Pancreas (tissue), 10 donors: Measurements from ENCODE around the gene SMAD6. TPM values are rescaled to one million over a fixed set of nuclear protein-coding genes. Genes with fewer than 3 reads are reported as not detected.
A peak's percentile ranks its signal among the peaks of the same experiment; 100 is the strongest.

Source experiments
- ATAC-seq, 4 donors: fragments of 200-7000 bp; cut with Tn5 transposase; one replicate each; pipeline versions ENCODE4 v1.8.0 to v1.9.1; 2020; ENCODE audit warnings: mild to moderate bottlenecking in 4 of 4, moderate library complexity in 4 of 4
- DNase-seq, 6 donors: peaks; one replicate each; pipeline ENCODE4 v3.0.0-alpha.2; 2020
- FAIRE-seq: peaks from 2 replicates; lab custom pipeline; 2012; peaks lifted over from hg19 to GRCh38; lab: Jason Lieb, UNC
- H3K27ac ChIP-seq, 4 donors: fragments of 200-600 bp; sonication (generic); 1 replicate in 3 of 4; 2 replicates in 1 of 4; pipeline versions ENCODE4 v1.5.0 to v1.8.0; 2020
- H3K27me3 ChIP-seq, 4 donors: fragments of 200-600 bp; one replicate each; pipeline ENCODE4 v1.8.0; 2021
- H3K36me3 ChIP-seq, 3 donors: fragments of 200-600 bp; sonication (generic) in 1 of 3; one replicate each; pipeline versions ENCODE4 v1.5.0 to v1.8.0; 2020 to 2021
- H3K4me1 ChIP-seq, 3 donors: fragments of 200-600 bp; one replicate each; pipeline ENCODE4 v1.8.0; 2021
- H3K4me3 ChIP-seq, 4 donors: fragments of 200-600 bp; sonication (generic) in 2 of 4; one replicate each; pipeline versions ENCODE4 v1.5.0 to v1.8.0; 2020 to 2021
- H3K9me3 ChIP-seq, 4 donors: fragments of 200-600 bp; one replicate each; pipeline ENCODE4 v1.8.0; 2021
- CTCF ChIP-seq, 4 donors: fragments of 200-600 bp; sonication (generic) in 3 of 4; IDR thresholded peaks; one replicate each; pipeline versions ENCODE4 v1.5.0 to v1.8.0; 2021; ENCODE audit warnings: antibody characterized with exemption in 4 of 4
- WGBS, 2 donors: extraction: QIAGEN DNeasy Blood & Tissue Kit; methylation state at CpG; one replicate each; pipeline ENCODE4 v1.1.7; 2013; 5-methylcytosine and 5-hydroxymethylcytosine counted together
- intact Hi-C, 3 donors: fragments of 100-400 bp; cut with DNase I; formaldehyde crosslinking; loops; one replicate each; pipeline versions ENCODE4 v1.11.1 to v1.14.2; 2022
- polyA plus RNA-seq, 2 donors: library from polyadenylated mRNA; stranded (reverse); fragments of 200-250 nt; gene quantifications; one replicate each; pipeline ENCODE4 v1.2.3, GENCODE V29; 2013
- total RNA-seq, 6 donors: library from RNA; stranded (reverse); fragmentation: NEBNext Ultra II Directional in 4 of 6; extraction: Animal tissue kit (Norgen Biotek cat#: 25700) in 4 of 6; gene quantifications; one replicate each; pipeline versions ENCODE4 v1.2.1 to v1.2.4, GENCODE V29; 2021 to 2023
- donor health status: healthy with polysubstance abuse.
- donor health status: DM: no; HTN: no; CAD: no; lungs with moderate emphysema.
- donor health status: DM: no; HTN: no; CAD: no.
- donor health status: control.
- donor health status: control.
- donor health status: Bipolar disorder and iron deficiency.
- donor health status: DM: yes; HTN: yes; CAD: no.
- donor health status: DM: no; HTN: no; CAD: no.
- donor health status: DM: no; HTN: no; CAD: no.
- donor health status: DM: yes; HTN: yes; CAD: no.

SMAD6 gene
- total and polyA plus RNA-seq, 8 donors = 2.6 to 13.1 (median 3.2) TPM

GRCh38 chr15:66738595-66738994 lies 36.6 kb downstream of the SMAD6 start:
- no peak for ATAC-seq

GRCh38 chr15:66739287-66739686 lies 37.3 kb downstream of the SMAD6 start:
- Histone ChIP-seq H3K4me1 (peaks cover 0 to 3% (median 2%) of the 10 kb centered on the region in 3 donors), H3K9me3 (no peaks in the 10 kb centered on the region), H3K4me3 (no peak overlapping the region), H3K27me3 (no peaks in the 10 kb centered on the region), H3K36me3 (no peaks in the 10 kb centered on the region), H3K27ac (no peak overlapping the region)
- WGBS, 2 donors = 84 to 89% methylated on average over 6 of the region's 6 CpGs
- ATAC-seq = no peak
- DNase-seq = peak in 1 of 6 donors; percentile 17
- FAIRE-seq = no peak
- no peak for TF ChIP-seq CTCF (IDR thresholded peaks at IDR 0.05)
- intact Hi-C loops = no loop called here

More at GRCh38 chr15:66738595-66738994, 36.6 kb downstream of the SMAD6 start:
- TF ChIP-seq CTCF (IDR thresholded peaks at IDR 0.05) = no peak
- WGBS, 2 donors = 91 to 94% methylated on average over 10 of the region's 10 CpGs
- Histone ChIP-seq H3K4me1 (no peaks in the 10 kb centered on the region), H3K9me3 (no peaks in the 10 kb centered on the region), H3K27ac (no peak overlapping the region), H3K27me3 (no peaks in the 10 kb centered on the region), H3K4me3 (no peak overlapping the region), H3K36me3 (no peaks in the 10 kb centered on the region)
- DNase-seq = no peak
- intact Hi-C loops = no loop called here
- no peak for FAIRE-seq

GRCh38 chr15:66740802-66741201 lies 38.8 kb downstream of the SMAD6 start:
- Histone ChIP-seq H3K9me3 (no peaks in the 10 kb centered on the region), H3K27ac (no peak overlapping the region), H3K36me3 (no peaks in the 10 kb centered on the region), H3K4me3 (no peak overlapping the region), H3K4me1 (peaks cover 5 to 9% (median 7%) of the 10 kb centered on the region in 3 donors), H3K27me3 (no peaks in the 10 kb centered on the region)
- TF ChIP-seq CTCF (IDR thresholded peaks at IDR 0.05) = no peak
- intact Hi-C loops = no loop called here
- DNase-seq = peak in 1 of 6 donors; percentile 11
- WGBS, 2 donors = 75 to 79% methylated on average over 8 of the region's 8 CpGs
- no peak for FAIRE-seq
- ATAC-seq = peak in 1 of 4 donors; percentile 34

- no peak for ATAC-seq
- no peak for TF ChIP-seq CTCF (IDR thresholded peaks at IDR 0.05)
- Histone ChIP-seq H3K27ac (no peak overlapping the region), H3K27me3 (no peaks in the 10 kb centered on the region), H3K4me1 (peaks cover 5 to 12% (median 7%) of the 10 kb centered on the region in 3 donors), H3K36me3 (no peaks in the 10 kb centered on the region), H3K4me3 (no peak overlapping the region), H3K9me3 (no peaks in the 10 kb centered on the region)
- DNase-seq = peak in 1 of 6 donors; percentile 15
- FAIRE-seq = no peak
- WGBS, 2 donors = 89 to 92% methylated on average over 5 of the region's 5 CpGs
- intact Hi-C loops = no loop called here
These were observed 39.6 kb downstream of the SMAD6 start for GRCh38 chr15:66741646-66742045.

GRCh38 chr15:66742286-66742685 lies 40.2 kb downstream of the SMAD6 start:
- intact Hi-C loops = no loop called here
- Histone ChIP-seq H3K27me3 (no peaks in the 10 kb centered on the region), H3K36me3 (no peaks in the 10 kb centered on the region), H3K4me1 (peaks cover 5 to 14% (median 7%) of the 10 kb centered on the region in 3 donors), H3K9me3 (no peaks in the 10 kb centered on the region), H3K4me3 (no peak overlapping the region), H3K27ac (no peak overlapping the region)
- 91 to 99% methylated on average over 6 of the region's 6 CpGs for WGBS, 2 donors
- ATAC-seq (no peak), DNase-seq (no peak), FAIRE-seq (no peak)
- TF ChIP-seq CTCF (IDR thresholded peaks at IDR 0.05) = no peak
